Measurements from ENCODE around the gene PATL2. TPM values are rescaled to one million over a fixed set of nuclear protein-coding genes. Genes with fewer than 3 reads are reported as not detected.
A peak's percentile ranks its signal among the peaks of the same experiment; 100 is the strongest.
"Not testable (repeated sequence)": the region's sequence is repeated elsewhere in the genome, so short reads cannot be mapped to it uniquely, and the experiment has no call there.

The PATL2 gene
- total RNA-seq, 2 experiments from 2014 or later: 11.2 to 14.1 TPM

DNA sequence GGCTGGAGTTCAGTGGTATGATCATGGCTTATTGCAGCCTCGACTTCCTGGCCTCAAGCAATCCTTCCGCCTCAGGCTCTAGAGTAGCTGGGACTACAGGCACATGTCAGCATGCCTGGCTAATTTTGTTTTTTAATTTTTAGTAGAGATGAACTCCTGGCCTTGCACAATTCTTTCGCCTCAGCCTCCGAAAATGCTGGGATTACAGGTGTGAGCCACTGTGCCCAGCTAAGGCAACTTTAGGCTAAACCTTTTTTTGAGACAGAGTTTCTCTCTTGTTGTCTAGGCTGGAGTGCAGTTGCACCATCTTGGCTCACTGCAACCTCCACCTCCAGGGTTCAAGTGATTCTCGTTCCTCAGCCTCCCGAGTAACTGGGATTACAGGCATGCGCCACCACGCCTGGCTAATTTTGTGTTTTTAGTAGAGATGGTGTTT lies 8.9 kb upstream of the PATL2 start:
- DNase-seq: not testable (repeated sequence)
- CTCF ChIA-PET: interaction anchor here (1.0 to 17.3 kb wide), 6 partner anchors 9 to 56 kb away, joined by 3 to 209 read pairs (median 24); partner anchors contain the start of genes SPG11 and TRIM69
- peaks cover 52% of the 10 kb centered on the region for H3K36me3 Mint-ChIP-seq (ENCODE audit: low read depth)

DNA sequence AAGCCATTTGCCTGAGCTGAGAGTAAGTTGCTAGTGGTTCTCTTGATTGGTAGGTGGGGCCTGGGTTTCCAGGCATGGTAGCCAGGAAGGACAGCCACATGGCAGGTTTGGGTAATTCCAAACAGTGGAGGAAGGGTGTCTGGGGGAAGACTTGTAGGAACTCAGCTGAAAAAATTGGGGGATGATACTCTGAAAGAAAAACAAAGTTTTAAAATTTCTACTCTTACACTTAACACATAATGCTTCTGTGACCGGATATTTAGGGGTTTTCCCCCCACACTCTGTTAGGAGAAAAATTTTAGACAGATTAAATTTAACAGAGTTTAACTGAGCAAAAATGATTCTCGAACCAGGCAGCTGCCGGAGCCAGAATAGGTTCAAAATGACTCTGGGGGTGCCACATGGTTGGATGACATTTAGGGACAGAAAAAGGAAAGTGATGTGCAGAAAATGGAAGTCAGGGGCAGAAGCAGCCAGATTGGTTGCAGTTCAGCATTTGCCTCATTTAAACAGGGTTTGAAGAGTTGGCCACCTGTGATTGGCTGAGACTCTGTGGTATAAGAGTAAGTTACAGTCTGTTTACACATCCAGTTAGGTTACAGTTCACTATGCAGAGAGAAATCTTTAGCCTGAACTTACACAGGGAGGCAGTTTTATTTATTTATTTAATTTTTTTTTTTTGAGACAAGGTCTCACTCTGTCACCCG lies 8.3 kb upstream of the PATL2 start:
- H3K36me3 Mint-ChIP-seq (ENCODE audit: low read depth): peaks cover 57% of the 10 kb centered on the region
- peaks cover 88% of the 10 kb centered on the region for H3K4me1 Mint-ChIP-seq
- no peaks in the 10 kb centered on the region for H3K27me3 Mint-ChIP-seq
- POLR2A ChIA-PET: interaction anchor here (0.9 to 13.9 kb wide), 5 partner anchors 7 to 121 kb away, joined by 5 to 474 read pairs (median 33); partner anchors contain the start of genes B2M, PATL2, SPG11 and TRIM69
- no peaks in the 10 kb centered on the region for H3K9me3 Mint-ChIP-seq (ENCODE audit: low read depth)
- peak overlapping the region; percentile 96 for H3K4me3 Mint-ChIP-seq
- peak; percentile 73 for ATAC-seq
- H3K27ac Mint-ChIP-seq: peak overlapping the region; percentile 98
- intact Hi-C loops (cut with DNase I, micrococcal nuclease): loop anchor here (1.0 kb wide), 2 partner anchors 8 to 9 kb away; partner anchors contain the start of genes B2M (in 1 of the 2) and PATL2 (in 1 of the 2)
- CTCF ChIA-PET: interaction anchor here (1.2 to 17.3 kb wide), 5 partner anchors 9 to 56 kb away, joined by 3 to 209 read pairs (median 44); partner anchors contain the start of genes SPG11 and TRIM69
- peak; percentile 85 for DNase-seq

More for the DNA sequence above, 8.9 kb upstream of the PATL2 start:
- POLR2A ChIA-PET: interaction anchor here (0.9 to 13.9 kb wide), 5 partner anchors 8 to 122 kb away, joined by 5 to 474 read pairs (median 33); partner anchors contain the start of genes B2M, PATL2, SPG11 and TRIM69
- intact Hi-C loops (cut with DNase I, micrococcal nuclease): loop anchor here (1.0 kb wide), 2 partner anchors 8 to 9 kb away; partner anchors contain the start of genes B2M (in 1 of the 2) and PATL2 (in 1 of the 2)
- Mint-ChIP-seq H3K4me3 (peak overlapping the region; percentile 96), H3K27ac (peak overlapping the region; percentile 98), H3K4me1 (peaks cover 89% of the 10 kb centered on the region)
- not testable (repeated sequence) for H3K9me3 Mint-ChIP-seq (ENCODE audit: low read depth); ATAC-seq; H3K27me3 Mint-ChIP-seq

DNA sequence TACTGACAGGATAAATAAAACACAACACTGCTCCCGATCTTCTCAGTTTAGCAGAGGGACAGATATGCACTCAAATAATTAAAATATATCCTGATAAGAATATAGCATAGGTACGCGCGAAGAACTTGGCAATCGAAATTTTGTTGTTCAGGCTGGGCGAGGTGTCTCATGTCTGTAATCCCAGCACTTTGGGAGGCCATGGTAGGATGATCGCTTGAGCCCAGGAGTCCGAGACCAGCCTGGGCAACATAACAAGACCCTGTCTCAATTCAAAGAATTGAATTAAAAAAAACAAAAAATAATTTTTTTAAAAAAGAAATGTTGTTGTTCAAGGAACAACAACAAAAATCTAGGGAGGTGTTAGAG lies 7.8 kb upstream of the PATL2 start:
- intact Hi-C loops (cut with DNase I, micrococcal nuclease): loop anchor here (1.0 kb wide), 2 partner anchors 8 to 9 kb away; partner anchors contain the start of genes B2M (in 1 of the 2) and PATL2 (in 1 of the 2)
- Mint-ChIP-seq H3K27me3 (no peaks in the 10 kb centered on the region), H3K36me3 (ENCODE audit: low read depth) (peaks cover 59% of the 10 kb centered on the region), H3K4me1 (peaks cover 82% of the 10 kb centered on the region), H3K4me3 (peak overlapping the region; percentile 96), H3K27ac (peak overlapping the region; percentile 98), H3K9me3 (ENCODE audit: low read depth) (no peaks in the 10 kb centered on the region)
- ATAC-seq: no peak
- ChIA-PET POLR2A (interaction anchor here (0.9 to 13.9 kb wide), 5 partner anchors 7 to 121 kb away, joined by 5 to 474 read pairs (median 33); partner anchors contain the start of genes B2M, PATL2, SPG11 and TRIM69), CTCF (interaction anchor here (1.2 to 17.3 kb wide), 5 partner anchors 10 to 55 kb away, joined by 3 to 209 read pairs (median 44); partner anchors contain the start of genes SPG11 and TRIM69)
- no peak for DNase-seq

DNA sequence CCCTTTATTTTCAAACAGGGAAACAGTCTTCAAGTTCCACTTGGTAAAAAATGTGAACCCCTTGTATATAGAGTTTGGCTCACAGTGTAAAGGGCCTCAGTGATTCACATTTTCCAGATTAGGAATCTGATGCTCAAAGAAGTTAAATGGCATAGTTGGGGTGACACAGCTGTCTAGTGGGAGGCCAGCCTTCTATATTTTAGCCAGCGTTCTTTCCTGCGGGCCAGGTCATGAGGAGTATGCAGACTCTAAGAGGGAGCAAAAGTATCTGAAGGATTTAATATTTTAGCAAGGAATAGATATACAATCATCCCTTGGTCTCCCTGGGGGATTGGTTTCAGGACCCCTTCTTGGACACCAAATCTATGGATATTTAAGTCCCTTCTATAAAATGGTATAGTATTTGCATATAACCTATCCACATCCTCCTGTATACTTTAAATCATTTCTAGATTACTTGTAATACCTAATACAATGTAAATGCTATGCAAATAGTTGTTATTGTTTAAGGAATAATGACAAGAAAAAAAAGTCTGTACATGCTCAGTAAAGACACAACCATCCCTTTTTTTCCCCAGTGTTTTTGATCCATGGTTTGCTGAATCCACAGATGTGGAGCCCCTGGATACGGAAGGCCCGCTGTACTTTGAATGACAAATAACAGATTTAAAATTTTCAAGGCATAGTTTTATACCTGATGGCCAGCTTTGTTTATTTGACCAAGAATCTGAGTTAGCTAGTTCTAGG lies 7.2 kb upstream of the PATL2 start:
- Mint-ChIP-seq H3K4me3 (peak overlapping the region; percentile 96), H3K27me3 (no peaks in the 10 kb centered on the region), H3K9me3 (ENCODE audit: low read depth) (no peaks in the 10 kb centered on the region), H3K36me3 (ENCODE audit: low read depth) (peaks cover 65% of the 10 kb centered on the region), H3K27ac (peak overlapping the region; percentile 98), H3K4me1 (peaks cover 78% of the 10 kb centered on the region)
- ATAC-seq (no peak), DNase-seq (peak; percentile 53)
- ChIA-PET CTCF (interaction anchor here (3.9 to 17.3 kb wide), 3 partner anchors 11 to 55 kb away, joined by 44 to 209 read pairs (median 113); partner anchors contain the start of genes SPG11 and TRIM69), POLR2A (interaction anchor here (12.7 to 13.9 kb wide), 2 partner anchors 13 to 54 kb away, joined by 274 to 474 read pairs; partner anchors contain the start of genes SPG11 and TRIM69)
- intact Hi-C loops (cut with DNase I, micrococcal nuclease): no loop called here

DNA sequence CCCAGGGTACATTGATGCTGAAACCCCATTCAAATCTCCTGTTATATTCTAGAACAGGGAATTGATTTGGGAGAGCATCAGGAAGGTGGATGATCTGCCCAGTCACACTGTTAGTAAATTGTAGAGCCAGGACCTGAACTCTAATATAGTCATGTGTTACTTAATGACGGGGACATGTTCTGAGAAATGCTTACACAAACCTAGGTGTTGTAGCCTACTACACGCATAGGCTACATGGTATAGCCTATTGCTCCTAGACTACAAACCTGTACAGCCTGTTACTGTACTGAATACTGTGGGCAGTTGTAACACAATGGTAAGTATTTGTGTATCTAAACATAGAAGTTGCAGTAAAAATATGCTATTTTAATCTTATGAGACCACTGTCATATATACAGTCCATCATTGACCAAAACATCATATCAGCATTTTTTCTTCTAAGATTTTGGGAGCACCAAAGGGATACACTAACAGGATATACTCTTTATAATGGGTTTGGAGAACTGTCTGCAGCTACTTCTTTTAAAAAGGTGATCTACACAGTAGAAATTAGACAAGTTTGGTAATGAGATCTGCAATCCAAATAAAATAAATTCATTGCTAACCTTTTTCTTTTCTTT lies 6.0 kb upstream of the PATL2 start:
- ChIA-PET POLR2A (interaction anchor here (12.7 to 13.9 kb wide), 2 partner anchors 14 to 52 kb away, joined by 274 to 474 read pairs; partner anchors contain the start of genes SPG11 and TRIM69), CTCF (interaction anchor here (0.6 to 17.3 kb wide), 4 partner anchors 11 to 53 kb away, joined by 3 to 209 read pairs (median 78); partner anchors contain the start of genes SPG11 and TRIM69)
- H3K4me3 Mint-ChIP-seq: peak overlapping the region; percentile 96
- H3K4me1 Mint-ChIP-seq: peaks cover 73% of the 10 kb centered on the region
- intact Hi-C loops (cut with DNase I, micrococcal nuclease): no loop called here
- ATAC-seq: no peak
- no peaks in the 10 kb centered on the region for H3K27me3 Mint-ChIP-seq
- H3K9me3 Mint-ChIP-seq (ENCODE audit: low read depth): no peaks in the 10 kb centered on the region
- peak overlapping the region; percentile 98 for H3K27ac Mint-ChIP-seq
- H3K36me3 Mint-ChIP-seq (ENCODE audit: low read depth): peaks cover 77% of the 10 kb centered on the region
- no peak for DNase-seq

DNA sequence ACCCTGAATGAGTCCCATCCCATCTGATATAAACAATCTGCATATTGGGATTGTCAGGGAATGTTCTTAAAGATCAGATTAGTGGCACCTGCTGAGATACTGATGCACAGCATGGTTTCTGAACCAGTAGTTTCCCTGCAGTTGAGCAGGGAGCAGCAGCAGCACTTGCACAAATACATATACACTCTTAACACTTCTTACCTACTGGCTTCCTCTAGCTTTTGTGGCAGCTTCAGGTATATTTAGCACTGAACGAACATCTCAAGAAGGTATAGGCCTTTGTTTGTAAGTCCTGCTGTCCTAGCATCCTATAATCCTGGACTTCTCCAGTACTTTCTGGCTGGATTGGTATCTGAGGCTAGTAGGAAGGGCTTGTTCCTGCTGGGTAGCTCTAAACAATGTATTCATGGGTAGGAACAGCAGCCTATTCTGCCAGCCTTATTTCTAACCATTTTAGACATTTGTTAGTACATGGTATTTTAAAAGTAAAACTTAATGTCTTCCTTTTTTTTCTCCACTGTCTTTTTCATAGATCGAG lies 4.7 kb upstream of the PATL2 start:
- POLR2A ChIA-PET: interaction anchor here (0.6 to 13.9 kb wide), 5 partner anchors 12 to 51 kb away, joined by 4 to 474 read pairs (median 4); partner anchors contain the start of genes SPG11 and TRIM69
- intact Hi-C loops (cut with DNase I, micrococcal nuclease): no loop called here

DNA sequence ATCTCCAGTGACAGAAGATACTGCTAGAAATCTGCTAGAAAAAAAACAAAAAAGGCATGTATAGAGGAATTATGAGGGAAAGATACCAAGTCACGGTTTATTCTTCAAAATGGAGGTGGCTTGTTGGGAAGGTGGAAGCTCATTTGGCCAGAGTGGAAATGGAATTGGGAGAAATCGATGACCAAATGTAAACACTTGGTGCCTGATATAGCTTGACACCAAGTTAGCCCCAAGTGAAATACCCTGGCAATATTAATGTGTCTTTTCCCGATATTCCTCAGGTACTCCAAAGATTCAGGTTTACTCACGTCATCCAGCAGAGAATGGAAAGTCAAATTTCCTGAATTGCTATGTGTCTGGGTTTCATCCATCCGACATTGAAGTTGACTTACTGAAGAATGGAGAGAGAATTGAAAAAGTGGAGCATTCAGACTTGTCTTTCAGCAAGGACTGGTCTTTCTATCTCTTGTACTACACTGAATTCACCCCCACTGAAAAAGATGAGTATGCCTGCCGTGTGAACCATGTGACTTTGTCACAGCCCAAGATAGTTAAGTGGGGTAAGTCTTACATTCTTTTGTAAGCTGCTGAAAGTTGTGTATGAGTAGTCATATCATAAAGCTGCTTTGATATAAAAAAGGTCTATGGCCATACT lies 4.1 kb upstream of the PATL2 start:
- POLR2A ChIA-PET: interaction anchor here (0.6 to 13.9 kb wide), 5 partner anchors 11 to 51 kb away, joined by 4 to 474 read pairs (median 4); partner anchors contain the start of genes SPG11 and TRIM69
- H3K4me1 Mint-ChIP-seq: peaks cover 55% of the 10 kb centered on the region
- H3K9me3 Mint-ChIP-seq (ENCODE audit: low read depth): no peaks in the 10 kb centered on the region
- ATAC-seq (no peak), DNase-seq (no peak)
- intact Hi-C loops (cut with DNase I, micrococcal nuclease): no loop called here
- peaks cover 84% of the 10 kb centered on the region for H3K36me3 Mint-ChIP-seq (ENCODE audit: low read depth)
- no peaks in the 10 kb centered on the region for H3K27me3 Mint-ChIP-seq
- H3K27ac Mint-ChIP-seq: peak overlapping the region; percentile 98
- H3K4me3 Mint-ChIP-seq: peak overlapping the region; percentile 96
- CTCF ChIA-PET: interaction anchor here (0.8 to 17.3 kb wide), 8 partner anchors 10 to 289 kb away, joined by 3 to 209 read pairs (median 4); partner anchors contain the start of genes SPG11 and TRIM69

More for the DNA sequence above, 4.7 kb upstream of the PATL2 start:
- DNase-seq (no peak), ATAC-seq (no peak)
- Mint-ChIP-seq H3K4me3 (peak overlapping the region; percentile 96), H3K27ac (peak overlapping the region; percentile 98), H3K4me1 (peaks cover 61% of the 10 kb centered on the region), H3K36me3 (ENCODE audit: low read depth) (peaks cover 87% of the 10 kb centered on the region), H3K9me3 (ENCODE audit: low read depth) (no peaks in the 10 kb centered on the region), H3K27me3 (no peaks in the 10 kb centered on the region)
- CTCF ChIA-PET: interaction anchor here (0.8 to 17.3 kb wide), 8 partner anchors 9 to 289 kb away, joined by 3 to 209 read pairs (median 24); partner anchors contain the start of genes SPG11 and TRIM69

DNA sequence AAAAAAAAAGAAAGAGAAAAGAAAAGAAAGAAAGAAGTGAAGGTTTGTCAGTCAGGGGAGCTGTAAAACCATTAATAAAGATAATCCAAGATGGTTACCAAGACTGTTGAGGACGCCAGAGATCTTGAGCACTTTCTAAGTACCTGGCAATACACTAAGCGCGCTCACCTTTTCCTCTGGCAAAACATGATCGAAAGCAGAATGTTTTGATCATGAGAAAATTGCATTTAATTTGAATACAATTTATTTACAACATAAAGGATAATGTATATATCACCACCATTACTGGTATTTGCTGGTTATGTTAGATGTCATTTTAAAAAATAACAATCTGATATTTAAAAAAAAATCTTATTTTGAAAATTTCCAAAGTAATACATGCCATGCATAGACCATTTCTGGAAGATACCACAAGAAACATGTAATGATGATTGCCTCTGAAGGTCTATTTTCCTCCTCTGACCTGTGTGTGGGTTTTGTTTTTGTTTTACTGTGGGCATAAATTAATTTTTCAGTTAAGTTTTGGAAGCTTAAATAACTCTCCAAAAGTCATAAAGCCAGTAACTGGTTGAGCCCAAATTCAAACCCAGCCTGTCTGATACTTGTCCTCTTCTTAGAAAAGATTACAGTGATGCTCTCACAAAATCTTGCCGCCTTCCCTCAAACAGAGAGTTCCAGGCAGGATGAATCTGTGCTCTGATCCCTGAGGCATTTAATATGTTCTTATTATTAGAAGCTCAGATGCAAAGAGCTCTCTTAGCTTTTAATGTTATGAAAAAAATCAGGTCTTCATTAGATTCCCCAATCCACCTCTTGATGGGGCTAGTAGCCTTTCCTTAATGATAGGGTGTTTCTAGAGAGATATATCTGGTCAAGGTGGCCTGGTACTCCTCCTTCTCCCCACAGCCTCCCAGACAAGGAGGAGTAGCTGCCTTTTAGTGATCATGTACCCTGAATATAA lies 2.2 kb upstream of the PATL2 start:
- POLR2A ChIA-PET: interaction anchor here (0.5 to 13.9 kb wide), 13 partner anchors 8 to 874 kb away, joined by 3 to 474 read pairs (median 6); partner anchors contain the start of genes BLOC1S6, CTDSPL2, EIF3J and SPG11

More for the DNA sequence above, 2.2 kb upstream of the PATL2 start:
- CTCF ChIA-PET: interaction anchor here (0.7 to 17.3 kb wide), 11 partner anchors 9 to 994 kb away, joined by 3 to 209 read pairs (median 4); partner anchors contain the start of genes SPG11 and TRIM69
- peak overlapping the region; percentile 96 for H3K4me3 Mint-ChIP-seq
- H3K27me3 Mint-ChIP-seq: no peaks in the 10 kb centered on the region
- H3K4me1 Mint-ChIP-seq: peaks cover 49% of the 10 kb centered on the region
- H3K27ac Mint-ChIP-seq: peak overlapping the region; percentile 100
- DNase-seq: no peak
- intact Hi-C loops (cut with DNase I, micrococcal nuclease): loop anchor here in 1 of 2 experiments (5.0 kb wide), 3 partner anchors 689 to 966 kb away; partner anchors contain the start of genes PDIA3 and SQOR
- peaks cover 84% of the 10 kb centered on the region for H3K36me3 Mint-ChIP-seq (ENCODE audit: low read depth)
- H3K9me3 Mint-ChIP-seq (ENCODE audit: low read depth): no peaks in the 10 kb centered on the region
- no peak for ATAC-seq
